Measurements from ENCODE around the gene GPR108.

The GPR108 gene

DNA sequence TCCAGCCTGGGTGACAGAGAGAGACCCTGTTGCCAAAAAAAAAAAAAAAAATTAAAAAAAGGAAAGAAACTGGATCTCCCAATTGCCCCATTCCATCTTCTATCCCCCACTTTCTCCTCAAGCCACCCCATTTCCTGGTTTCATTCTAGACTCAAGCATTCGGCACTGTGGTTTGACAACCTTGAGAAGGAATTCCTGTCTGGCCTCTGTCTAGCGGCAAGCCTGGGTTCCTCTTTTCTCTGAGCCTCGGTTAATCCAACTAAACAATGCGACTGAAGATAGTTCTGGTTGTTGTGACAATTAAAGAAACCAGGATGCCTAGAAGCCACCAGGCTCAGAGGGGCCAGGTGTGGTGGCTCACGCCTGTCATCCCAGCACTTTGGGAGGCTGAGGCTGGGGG is 13.6 kb downstream of the GPR108 start:
- H3K36me3 Mint-ChIP-seq (ENCODE audit: low read depth) = no peaks in the 10 kb centered on the region
- peaks cover 31% of the 10 kb centered on the region for H3K4me1 Mint-ChIP-seq (ENCODE audit: low read depth)
- no peaks in the 10 kb centered on the region for H3K9me3 Mint-ChIP-seq
- no peak overlapping the region for H3K4me3 Mint-ChIP-seq
- no peak overlapping the region for H3K27ac Mint-ChIP-seq
- H3K27me3 Mint-ChIP-seq (ENCODE audit: low read depth) = peaks cover 9% of the 10 kb centered on the region

- Mint-ChIP-seq H3K4me3 (no peak overlapping the region), H3K36me3 (ENCODE audit: low read depth) (no peaks in the 10 kb centered on the region), H3K27ac (no peak overlapping the region), H3K9me3 (no peaks in the 10 kb centered on the region), H3K4me1 (ENCODE audit: low read depth) (peaks cover 30% of the 10 kb centered on the region), H3K27me3 (ENCODE audit: low read depth) (peaks cover 9% of the 10 kb centered on the region)
Observed at GRCh38 chr19:6723108-6723618, 14.2 kb downstream of the GPR108 start.

DNA sequence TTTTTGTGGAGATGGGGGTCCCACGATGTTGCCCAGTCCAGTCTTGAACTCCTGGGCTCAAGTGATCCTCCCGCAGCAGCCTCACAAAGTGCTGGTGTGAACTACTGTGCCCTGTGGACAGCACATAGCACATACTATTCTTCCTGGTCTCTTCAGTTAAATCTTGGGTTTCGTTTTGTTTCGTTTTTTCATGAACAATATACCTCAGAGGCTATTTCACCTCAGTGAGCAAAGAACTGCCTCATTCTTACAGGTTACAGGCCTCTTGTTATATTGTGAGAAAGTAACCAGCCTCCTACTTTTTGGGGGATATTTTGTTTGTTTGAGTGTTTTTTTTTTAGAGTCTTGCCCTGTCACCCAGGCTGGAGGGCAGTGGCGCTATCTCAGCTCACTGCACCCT is 15.6 kb downstream of the GPR108 start:
- peaks cover 4% of the 10 kb centered on the region for H3K9me3 Mint-ChIP-seq
- no peaks in the 10 kb centered on the region for H3K36me3 Mint-ChIP-seq (ENCODE audit: low read depth)
- no peak overlapping the region for H3K4me3 Mint-ChIP-seq
- peaks cover 9% of the 10 kb centered on the region for H3K27me3 Mint-ChIP-seq (ENCODE audit: low read depth)
- H3K27ac Mint-ChIP-seq = no peak overlapping the region
- peaks cover 34% of the 10 kb centered on the region for H3K4me1 Mint-ChIP-seq (ENCODE audit: low read depth)

GRCh38 chr19:6721138-6721474 is 16.3 kb downstream of the GPR108 start:
- H3K9me3 Mint-ChIP-seq = peaks cover 4% of the 10 kb centered on the region
- no peaks in the 10 kb centered on the region for H3K36me3 Mint-ChIP-seq (ENCODE audit: low read depth)
- H3K27ac Mint-ChIP-seq = peak overlapping the region; percentile 11
- H3K4me1 Mint-ChIP-seq (ENCODE audit: low read depth) = peaks cover 37% of the 10 kb centered on the region
- H3K4me3 Mint-ChIP-seq = no peak overlapping the region
- peaks cover 9% of the 10 kb centered on the region for H3K27me3 Mint-ChIP-seq (ENCODE audit: low read depth)

- Mint-ChIP-seq H3K4me3 (no peak within 1 kb of the TSS), H3K4me1 (ENCODE audit: low read depth) (peaks cover 37% of the 10 kb centered on the region), H3K27ac (peak within 1 kb of the TSS; percentile 11), H3K9me3 (peaks cover 4% of the 10 kb centered on the region), H3K27me3 (ENCODE audit: low read depth) (peaks cover 9% of the 10 kb centered on the region), H3K36me3 (ENCODE audit: low read depth) (no peaks in the 10 kb centered on the region)
Observed at GRCh38 chr19:6720369-6721137, 16.8 kb downstream of the GPR108 start, which contains the start of gene C3. Gene C3, minus strand, starts transcription at chr19:6720650. Its CDS starts 61 bp downstream, at chr19:6720589.

DNA sequence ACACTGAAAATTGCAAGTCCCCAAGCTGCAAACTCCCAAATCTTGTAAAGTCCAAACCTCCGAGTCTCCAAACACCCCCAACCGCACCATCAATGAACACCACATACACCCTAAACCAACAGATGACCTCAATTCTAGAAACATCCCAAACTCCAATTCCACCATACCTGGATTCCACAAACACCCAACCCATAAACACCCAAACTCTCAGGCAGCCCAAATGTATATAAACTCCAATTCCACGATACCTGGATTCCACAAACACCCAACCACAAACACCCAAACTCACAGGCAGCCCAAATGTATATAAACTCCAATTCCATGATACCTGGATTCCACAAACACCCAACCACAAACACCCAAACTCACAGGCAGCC is 17.4 kb downstream of the GPR108 start:
- peaks cover 4% of the 10 kb centered on the region for H3K9me3 Mint-ChIP-seq
- H3K4me1 Mint-ChIP-seq (ENCODE audit: low read depth) = peaks cover 36% of the 10 kb centered on the region
- no peaks in the 10 kb centered on the region for H3K36me3 Mint-ChIP-seq (ENCODE audit: low read depth)
- H3K4me3 Mint-ChIP-seq = no peak overlapping the region
- peaks cover 9% of the 10 kb centered on the region for H3K27me3 Mint-ChIP-seq (ENCODE audit: low read depth)
- H3K27ac Mint-ChIP-seq = peak overlapping the region; percentile 2

DNA sequence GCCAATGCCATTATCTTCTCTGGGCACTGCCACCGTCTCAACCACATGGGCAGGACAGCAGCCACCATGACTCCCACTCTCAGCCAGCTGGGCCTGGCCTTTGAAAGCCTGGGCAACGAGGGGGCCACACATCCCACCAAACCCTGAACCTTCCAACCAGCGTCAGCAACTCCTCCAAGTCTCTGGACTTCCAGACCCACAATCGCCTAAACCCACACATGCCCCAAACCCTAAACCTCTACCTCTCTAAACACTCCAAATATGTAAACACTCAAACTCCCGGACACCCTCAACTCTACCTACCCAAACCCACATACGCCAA is 17.9 kb downstream of the GPR108 start:
- Mint-ChIP-seq H3K9me3 (peaks cover 4% of the 10 kb centered on the region), H3K4me3 (no peak overlapping the region), H3K27me3 (ENCODE audit: low read depth) (peaks cover 9% of the 10 kb centered on the region), H3K27ac (peak overlapping the region; percentile 2), H3K36me3 (ENCODE audit: low read depth) (no peaks in the 10 kb centered on the region), H3K4me1 (ENCODE audit: low read depth) (peaks cover 35% of the 10 kb centered on the region)

- Mint-ChIP-seq H3K27ac (no peak overlapping the region), H3K9me3 (peaks cover 4% of the 10 kb centered on the region), H3K4me3 (no peak overlapping the region), H3K4me1 (ENCODE audit: low read depth) (peaks cover 35% of the 10 kb centered on the region), H3K36me3 (ENCODE audit: low read depth) (no peaks in the 10 kb centered on the region), H3K27me3 (ENCODE audit: low read depth) (peaks cover 9% of the 10 kb centered on the region)
Observed at GRCh38 chr19:6718741-6719539, 18.4 kb downstream of the GPR108 start.

- Mint-ChIP-seq H3K4me1 (ENCODE audit: low read depth) (peaks cover 32% of the 10 kb centered on the region), H3K27me3 (ENCODE audit: low read depth) (peaks cover 5% of the 10 kb centered on the region), H3K27ac (no peak overlapping the region), H3K4me3 (no peak overlapping the region), H3K9me3 (peaks cover 4% of the 10 kb centered on the region), H3K36me3 (ENCODE audit: low read depth) (no peaks in the 10 kb centered on the region)
Observed at GRCh38 chr19:6718111-6718740, 19.2 kb downstream of the GPR108 start.

DNA sequence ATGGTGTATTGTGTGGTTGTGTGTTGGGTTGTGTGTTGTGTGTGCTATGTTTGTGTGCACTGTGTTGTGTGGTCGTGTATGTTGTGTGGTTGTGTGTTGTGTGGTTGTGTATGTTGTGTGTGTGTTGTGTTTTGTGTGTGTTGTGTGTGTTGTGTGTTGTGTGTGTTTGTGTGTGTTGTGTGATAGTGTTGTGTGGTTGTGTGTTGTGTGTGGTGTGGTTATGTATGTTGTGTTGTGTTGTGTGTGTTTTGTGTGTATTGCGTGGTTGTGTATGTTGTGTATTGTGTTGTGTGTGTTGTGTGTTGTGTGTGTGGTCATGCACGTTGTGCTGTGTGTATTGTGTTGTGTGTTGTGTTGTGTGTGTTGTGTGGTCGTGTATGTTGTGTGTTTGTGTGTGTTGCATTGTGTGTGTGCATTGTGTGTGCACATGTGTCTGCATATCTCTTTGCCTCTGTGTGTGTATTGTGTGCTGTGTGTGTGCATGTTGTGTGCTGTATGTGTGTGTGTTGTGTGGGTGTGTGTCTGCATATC is 19.9 kb downstream of the GPR108 start:
- Mint-ChIP-seq H3K27me3 (ENCODE audit: low read depth) (peaks cover 8% of the 10 kb centered on the region), H3K9me3 (peaks cover 4% of the 10 kb centered on the region), H3K36me3 (ENCODE audit: low read depth) (no peaks in the 10 kb centered on the region), H3K27ac (peak overlapping the region; percentile 41), H3K4me1 (ENCODE audit: low read depth) (peaks cover 28% of the 10 kb centered on the region), H3K4me3 (peak overlapping the region; percentile 0)

- peaks cover 4% of the 10 kb centered on the region for H3K9me3 Mint-ChIP-seq
- peaks cover 26% of the 10 kb centered on the region for H3K4me1 Mint-ChIP-seq (ENCODE audit: low read depth)
- H3K36me3 Mint-ChIP-seq (ENCODE audit: low read depth) = no peaks in the 10 kb centered on the region
- peak overlapping the region; percentile 0 for H3K4me3 Mint-ChIP-seq
- H3K27ac Mint-ChIP-seq = peak overlapping the region; percentile 41
- peaks cover 11% of the 10 kb centered on the region for H3K27me3 Mint-ChIP-seq (ENCODE audit: low read depth)
Observed at GRCh38 chr19:6717036-6717435, 20.3 kb downstream of the GPR108 start.

GRCh38 chr19:6716610-6716970 is 20.8 kb downstream of the GPR108 start:
- H3K9me3 Mint-ChIP-seq = peaks cover 4% of the 10 kb centered on the region
- peak overlapping the region; percentile 22 for H3K27ac Mint-ChIP-seq
- H3K4me3 Mint-ChIP-seq = no peak overlapping the region
- peaks cover 14% of the 10 kb centered on the region for H3K27me3 Mint-ChIP-seq (ENCODE audit: low read depth)
- peaks cover 24% of the 10 kb centered on the region for H3K4me1 Mint-ChIP-seq (ENCODE audit: low read depth)
- H3K36me3 Mint-ChIP-seq (ENCODE audit: low read depth) = no peaks in the 10 kb centered on the region

- Mint-ChIP-seq H3K4me3 (no peak overlapping the region), H3K36me3 (ENCODE audit: low read depth) (peaks cover 1% of the 10 kb centered on the region), H3K27me3 (ENCODE audit: low read depth) (peaks cover 30% of the 10 kb centered on the region), H3K4me1 (ENCODE audit: low read depth) (peaks cover 18% of the 10 kb centered on the region), H3K9me3 (peaks cover 4% of the 10 kb centered on the region), H3K27ac (no peak overlapping the region)
Observed at GRCh38 chr19:6714749-6715555, 22.4 kb downstream of the GPR108 start.

All from T-helper 1 cell treated with Interleukin-12 subunit alpha and Interleukin-12 subunit beta and Interleukin-4 antibody, amounts not matched to agents 30 μg/mL and 1 μg/mL, for 36 hours (primary cell).